HG03571 (cell line): ENCODE results near the gene INCA1.
A peak's percentile ranks its signal among the peaks of the same experiment; 100 is the strongest.

Source experiments
- ATAC-seq: cut with Tn5 transposase; IDR thresholded peaks from one replicate; pipeline ENCODE4 v1.9.1; 2021; ENCODE audit not compliant: unreplicated experiment

INCA1 gene

GRCh38 chr17:4949321-4950074 is 47.8 kb downstream of the INCA1 start:
- ATAC-seq = no peak

- no peak for ATAC-seq
Observed at GRCh38 chr17:4948931-4949320, 48.4 kb downstream of the INCA1 start.

DNA sequence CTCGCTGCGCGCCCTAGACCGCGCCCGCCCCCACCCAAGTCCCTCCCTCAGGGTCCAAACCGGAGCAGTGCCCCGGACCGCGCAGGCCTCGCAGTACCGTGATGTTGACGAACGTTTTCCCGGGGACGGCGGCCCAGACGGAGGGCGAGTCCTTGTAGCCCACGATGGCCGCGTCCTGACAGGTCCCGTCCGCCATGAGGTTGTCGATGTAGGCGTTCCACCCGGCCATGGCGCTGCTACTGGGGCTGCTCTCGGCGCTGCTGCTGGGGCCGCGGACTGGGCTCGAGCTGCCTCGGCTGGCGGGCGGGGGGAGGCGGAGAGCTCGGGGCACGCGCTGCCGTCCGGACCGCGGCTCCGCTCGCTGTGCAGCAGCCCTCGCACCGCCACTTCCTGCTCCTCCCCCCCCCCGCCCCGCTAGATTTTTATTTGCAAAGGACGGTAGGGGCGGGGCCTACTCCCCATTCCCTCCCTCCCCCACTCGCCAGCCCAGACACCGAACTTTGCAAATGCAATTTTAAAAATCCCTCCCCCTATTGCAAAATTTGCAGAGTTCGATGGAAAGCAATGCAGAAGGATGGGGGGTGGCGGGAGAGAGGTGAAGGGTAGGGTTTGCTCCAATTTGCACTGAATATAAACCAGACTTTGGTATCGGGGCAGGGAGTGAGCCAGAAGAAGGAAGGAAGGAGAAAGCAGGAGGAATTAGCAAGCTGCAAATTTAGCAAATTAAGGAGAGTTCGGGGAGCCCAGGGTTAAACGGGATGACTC is 49.0 kb downstream of the INCA1 start, which contains the start of gene PFN1:
PFN1 (minus strand) TSS at position 365 of the 765 bp plus-strand sequence; CDS start at position 229, 136 bp downstream.
- no peak for ATAC-seq

- no peak for ATAC-seq
Observed at GRCh38 chr17:4947411-4948165, 49.7 kb downstream of the INCA1 start.

DNA sequence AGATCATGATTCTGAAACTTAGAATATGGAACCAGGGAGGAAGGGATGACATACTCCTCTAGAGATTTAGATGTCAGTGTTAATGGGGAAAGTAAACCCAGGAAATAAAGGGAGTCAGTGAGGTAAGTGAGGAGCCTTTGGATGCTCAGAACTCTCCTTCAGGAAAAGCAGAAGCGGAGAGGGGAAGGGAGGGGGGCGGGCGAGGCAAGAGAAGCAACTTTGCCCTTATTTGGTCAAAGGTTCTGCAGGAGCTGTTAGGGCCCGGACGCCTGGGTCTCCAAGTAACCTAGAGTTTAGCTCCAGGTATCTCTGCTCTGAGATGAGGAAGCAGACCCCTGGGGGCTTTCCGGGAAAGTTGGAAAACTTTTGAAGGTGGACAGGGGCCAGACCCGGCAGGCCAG is 50.3 kb downstream of the INCA1 start:
- no peak for ATAC-seq

DNA sequence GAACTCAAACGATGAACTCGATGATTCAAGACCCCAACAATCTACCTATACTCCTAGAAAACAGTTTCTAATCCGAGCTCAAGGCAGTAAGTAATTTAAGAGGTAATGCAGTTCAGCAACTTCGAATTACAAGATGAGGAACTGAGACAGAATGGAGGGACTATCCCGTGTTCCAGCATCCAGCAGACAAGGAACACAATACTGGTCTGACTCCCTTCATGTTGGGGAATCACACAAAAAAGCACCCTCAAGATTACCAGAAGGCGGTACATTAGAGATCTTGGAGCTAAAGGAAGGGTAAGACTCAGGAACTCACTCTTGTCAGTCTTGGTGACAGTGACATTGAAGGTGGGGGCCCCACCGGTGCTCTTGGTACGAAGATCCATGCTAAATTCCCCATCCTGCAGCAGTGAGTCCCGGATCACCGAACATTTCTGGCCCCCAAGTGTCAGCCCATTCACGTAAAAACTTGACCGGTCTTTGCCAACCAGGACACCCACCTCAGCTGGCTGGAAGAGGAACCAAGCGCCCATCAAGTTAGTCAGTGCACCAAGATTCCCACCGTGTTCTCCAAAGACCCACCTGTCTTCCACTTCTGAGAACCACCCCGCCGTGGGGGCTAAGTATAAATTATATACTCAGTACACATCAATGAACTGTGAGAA is 50.9 kb downstream of the INCA1 start:
- ATAC-seq = no peak

- ATAC-seq = no peak
Observed at GRCh38 chr17:4945944-4946280, 51.4 kb downstream of the INCA1 start.

GRCh38 chr17:4945176-4945943 is 52.0 kb downstream of the INCA1 start:
- ATAC-seq = no peak

DNA sequence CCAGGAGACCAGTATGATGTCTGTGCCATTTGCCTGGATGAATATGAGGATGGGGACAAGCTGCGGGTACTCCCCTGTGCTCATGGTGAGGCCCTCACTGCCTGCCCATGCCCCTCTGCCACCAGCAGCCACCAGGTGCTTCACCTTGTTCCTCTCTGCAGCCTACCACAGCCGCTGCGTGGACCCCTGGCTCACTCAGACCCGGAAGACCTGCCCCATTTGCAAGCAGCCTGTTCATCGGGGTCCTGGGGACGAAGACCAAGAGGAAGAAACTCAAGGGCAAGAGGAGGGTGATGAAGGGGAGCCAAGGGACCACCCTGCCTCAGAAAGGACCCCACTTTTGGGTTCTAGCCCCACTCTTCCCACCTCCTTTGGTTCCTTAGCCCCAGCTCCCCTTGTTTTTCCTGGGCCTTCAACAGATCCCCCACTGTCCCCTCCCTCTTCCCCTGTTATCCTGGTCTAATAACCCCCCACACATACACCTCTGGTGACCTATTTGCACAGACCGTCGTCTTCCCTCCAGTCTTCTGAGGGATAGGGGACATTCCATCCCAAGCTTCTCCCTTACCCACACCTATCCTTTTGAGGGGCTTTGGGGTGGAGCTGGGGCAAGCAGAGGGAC is 52.7 kb downstream of the INCA1 start:
- ATAC-seq = no peak

GRCh38 chr17:4944163-4944553 is 53.2 kb downstream of the INCA1 start:
- no peak for ATAC-seq

- ATAC-seq = no peak
Observed at GRCh38 chr17:4942760-4943508, 54.4 kb downstream of the INCA1 start.

DNA sequence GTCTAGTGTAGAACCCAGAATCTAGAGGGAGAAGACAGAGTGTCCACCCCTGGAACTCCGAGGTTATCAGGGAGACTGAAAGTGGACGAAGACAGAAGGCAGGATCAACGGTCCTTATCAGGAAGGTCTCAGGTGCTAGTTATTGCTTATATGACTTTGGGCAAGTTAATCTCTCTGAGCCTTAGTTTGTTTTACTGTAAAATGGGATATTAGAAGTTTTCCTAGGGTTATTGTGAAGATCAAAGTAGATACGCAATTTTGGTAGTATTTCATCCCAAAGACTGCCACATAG is 56.1 kb downstream of the INCA1 start:
- no peak for ATAC-seq

DNA sequence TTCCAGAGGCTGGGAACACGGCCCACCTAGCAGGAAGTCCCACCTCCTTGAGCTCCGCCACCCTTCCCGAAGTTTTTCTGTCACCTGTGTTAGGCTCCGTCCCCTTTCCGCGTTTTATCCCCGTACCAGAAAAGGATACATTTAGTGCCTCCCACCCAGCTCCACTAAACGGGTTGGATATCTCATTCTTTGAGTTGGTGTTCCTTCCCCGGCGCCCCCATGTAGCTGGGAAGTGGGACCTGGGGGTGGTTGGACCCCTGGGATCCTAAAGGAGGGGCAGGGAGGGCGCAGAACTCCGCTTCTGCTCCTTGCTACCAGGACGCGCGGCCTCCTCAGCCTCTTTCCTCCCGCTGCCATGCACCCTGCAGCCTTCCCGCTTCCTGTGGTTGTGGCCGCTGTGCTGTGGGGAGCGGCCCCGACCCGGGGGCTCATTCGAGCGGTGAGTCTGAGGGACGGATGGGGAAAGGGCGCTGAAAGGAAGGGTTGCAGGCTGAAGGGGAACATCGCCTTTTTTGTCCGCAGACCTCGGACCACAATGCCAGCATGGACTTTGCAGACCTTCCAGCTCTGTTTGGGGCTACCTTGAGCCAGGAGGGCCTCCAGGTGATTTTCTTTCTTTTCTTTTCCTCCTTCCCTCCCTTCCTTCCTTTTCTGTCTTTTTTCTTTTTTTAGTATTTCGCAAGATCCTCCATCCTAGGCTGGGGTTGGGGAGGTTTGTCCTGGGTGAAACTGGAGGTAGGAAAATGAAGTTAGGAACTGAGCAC is 56.6 kb downstream of the INCA1 start:
- ATAC-seq = no peak

DNA sequence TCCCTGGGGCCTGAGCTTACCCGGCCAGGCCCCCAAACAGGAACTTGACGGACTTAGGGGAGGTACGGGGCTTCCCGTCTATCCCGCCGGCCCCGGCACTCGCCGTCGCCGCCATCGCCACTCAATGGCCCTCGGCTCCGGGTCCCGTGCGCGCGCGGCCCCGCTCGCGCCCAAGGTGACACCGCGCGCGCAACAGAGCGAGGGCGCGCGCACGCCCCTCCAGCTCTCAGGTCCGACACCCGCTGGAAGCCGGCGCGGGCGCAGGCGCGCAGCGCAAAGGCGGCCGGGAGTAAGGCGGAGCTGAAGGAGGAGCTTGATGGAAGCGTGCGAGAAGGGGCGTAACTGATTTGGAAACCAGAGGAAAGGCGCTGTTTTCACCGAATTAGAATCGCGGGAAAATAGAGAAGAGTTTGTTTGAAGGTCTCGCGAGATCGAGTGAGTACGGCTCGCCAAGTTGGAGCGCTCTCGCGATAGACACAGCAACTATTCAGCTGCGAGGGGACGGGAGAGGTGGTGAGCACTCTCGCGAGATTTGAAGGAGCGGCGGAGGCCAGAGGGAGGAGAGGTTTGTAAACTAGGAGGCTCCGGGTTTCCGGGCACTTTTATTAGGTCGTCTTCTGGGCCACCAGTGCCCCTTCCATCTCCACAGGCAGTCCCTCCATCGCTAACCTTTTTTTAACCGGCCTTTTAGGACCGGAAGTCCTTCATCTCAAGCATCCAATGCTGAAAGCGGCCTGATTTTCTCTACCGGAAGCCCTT is 57.3 kb downstream of the INCA1 start, which contains the start of the genes RNF167 and SLC25A11:
RNF167 (plus strand) TSS at position 473 of the 759 bp plus-strand sequence. CDS start 642 bp downstream, outside the sequence.
SLC25A11 (minus strand) TSS at position 251 of the 759 bp plus-strand sequence; CDS start at position 115, 136 bp downstream.
- ATAC-seq = peak; percentile 68

GRCh38 chr17:4939546-4939795 is 57.9 kb downstream of the INCA1 start:
- no peak for ATAC-seq

- no peak for ATAC-seq
Observed at GRCh38 chr17:4938688-4939545, 58.4 kb downstream of the INCA1 start.
